HepG2 (cell line): Measurements from ENCODE around the gene INPP5K. TPM values are rescaled to one million over a fixed set of nuclear protein-coding genes. Genes with fewer than 3 reads are reported as not detected.

ENCODE experiments used
- ATAC-seq: fragments of 200-7000 bp; cut with Tn5 transposase; 3 replicates; pipeline ENCODE4 v1.9.1; 2020; ENCODE audit warnings: mild to moderate bottlenecking, moderate library complexity
- BruUV-seq: library from RNA; stranded (reverse); fragments of 400-500 nt; replicated peaks from 2 replicates; lab custom pipeline; 2021; lab: Mats Ljungman, UMichigan
- CTCF ChIA-PET: fragments of 300-600 bp; formaldehyde crosslinking; extraction: SDS; loops from one replicate; lab custom pipeline; 2021; ENCODE audit warnings: low total read pairs, inconsistent platforms, low intra/inter-chr PET ratio; lab: Yijun Ruan, JAX
- POLR2A ChIA-PET: fragments of 350-600 bp; sonication (Branson Sonifier 250); formaldehyde crosslinking; loops from one replicate; lab custom pipeline; 2020; ENCODE audit warnings: antibody characterized with exemption, inconsistent platforms; lab: Yijun Ruan, JAX
- DNase-seq: peaks from one replicate; pipeline ENCODE4 v3.0.0-alpha.2; 2015; ENCODE audit warnings: low spot score
- FAIRE-seq: peaks from 3 replicates; lab custom pipeline; 2011; peaks lifted over from hg19 to GRCh38; lab: Jason Lieb, UNC
- H2AFZ ChIP-seq: one replicate; pipeline ENCODE4 v1.6.1; 2011; ENCODE audit warnings: low read length, inconsistent platforms
- H3K27ac ChIP-seq: fragments of 300-600 bp; 3 replicates; pipeline ENCODE4 v1.8.0; 2011; ENCODE audit warnings: mixed run types, mild to moderate bottlenecking, mixed read lengths, low read length, inconsistent platforms; ENCODE audit not compliant: insufficient read depth; ENCODE audit errors: extremely low read length
- H3K27me3 ChIP-seq, 2 experiments: fragments of 200-600 bp in 1 of 2; 2 replicates in 1 of 2; 3 replicates in 1 of 2; pipeline versions ENCODE4 v1.6.0 to v1.8.0; 2011; ENCODE audit warnings: low read length in 2 of 2, mild to moderate bottlenecking in 2 of 2, moderate library complexity in 2 of 2, inconsistent platforms in 1 of 2; ENCODE audit not compliant: insufficient read depth in 2 of 2, control insufficient read depth in 1 of 2
- H3K36me3 ChIP-seq, 2 experiments: fragments of 200-600 bp in 1 of 2; replicated peaks in 1 of 2; 2 replicates in 1 of 2; 3 replicates in 1 of 2; pipeline versions ENCODE4 v1.5.1 to v1.8.0; 2011; ENCODE audit warnings: low read length in 2 of 2, inconsistent platforms in 1 of 2; ENCODE audit not compliant: insufficient read depth in 2 of 2, control insufficient read depth in 1 of 2
- H3K4me1 ChIP-seq: 2 replicates; pipeline ENCODE4 v1.5.1; 2012; ENCODE audit warnings: low read length, inconsistent platforms; ENCODE audit not compliant: insufficient read depth
- H3K4me2 ChIP-seq: 2 replicates; pipeline ENCODE4 v1.6.0; 2011; ENCODE audit warnings: low read depth, low read length, inconsistent platforms
- H3K4me3 ChIP-seq, 3 experiments: fragments of 200-600 bp in 1 of 3; sonication (generic), shearing (Covaris generic) in 1 of 3; replicated peaks in 1 of 3; 2 replicates each; pipeline ENCODE4 v1.5.1; 2011 to 2016; ENCODE audit warnings: low read length in 3 of 3, inconsistent platforms in 2 of 3, low read depth in 2 of 3, mild to moderate bottlenecking in 2 of 3, control low read depth in 1 of 3, mixed read lengths in 1 of 3; ENCODE audit not compliant: insufficient read depth in 1 of 3
- H3K79me2 ChIP-seq: one replicate; pipeline ENCODE4 v1.6.1; 2011; ENCODE audit warnings: low read length, inconsistent platforms; ENCODE audit not compliant: insufficient read depth
- H3K9ac ChIP-seq: 2 replicates; pipeline ENCODE4 v1.6.0; 2011; ENCODE audit warnings: mild to moderate bottlenecking, low read depth, low read length, inconsistent platforms; ENCODE audit not compliant: insufficient read depth
- H3K9me3 ChIP-seq: 2 replicates; pipeline ENCODE4 v1.5.1; 2012; ENCODE audit warnings: mild to moderate bottlenecking, low read length
- H4K20me1 ChIP-seq: 2 replicates; pipeline ENCODE4 v1.6.0; 2011; ENCODE audit warnings: inconsistent platforms, mild to moderate bottlenecking, low read length, moderate library complexity; ENCODE audit not compliant: insufficient read depth
- ATF7-NPFF ChIP-seq: sonication (generic); formaldehyde crosslinking; IDR thresholded peaks from 2 replicates; pipeline ENCODE4 v1.8.1; 2023; ENCODE audit warnings: mild to moderate bottlenecking, low read depth, missing genetic modification reagents, moderate library complexity
- CEBPG ChIP-seq: IDR thresholded peaks from 2 replicates; pipeline ENCODE4 v1.6.1; 2016
- DPF2 ChIP-seq: sonication (generic); formaldehyde crosslinking; IDR thresholded peaks from 2 replicates; pipeline ENCODE4 v1.4.0; 2020; ENCODE audit warnings: mild to moderate bottlenecking, low read depth, missing genetic modification reagents, borderline replicate concordance
- HMGA1 ChIP-seq: sonication (generic); formaldehyde crosslinking; conservative IDR thresholded peaks from 2 replicates; pipeline ENCODE4 v1.4.0; 2020; ENCODE audit warnings: missing genetic modification reagents
- HOXA9 ChIP-seq: sonication (generic); formaldehyde crosslinking; IDR thresholded peaks from 2 replicates; pipeline ENCODE4 v1.8.1; 2022; ENCODE audit warnings: missing genetic modification reagents, mild to moderate bottlenecking, moderate library complexity, borderline replicate concordance
- MAFF ChIP-seq: IDR thresholded peaks from 2 replicates; pipeline ENCODE4 v1.6.1; 2011; ENCODE audit warnings: low read depth, low read length, improper control_type of control experiment
- PHF5A ChIP-seq: IDR thresholded peaks from one replicate; pipeline ENCODE4 v1.6.1; 2018; ENCODE audit warnings: low read depth, missing genetic modification reagents; ENCODE audit not compliant: unreplicated experiment
- RBM22 ChIP-seq: fragments of 200-400 bp; formaldehyde crosslinking; optimal IDR thresholded peaks from 2 replicates; pipeline ENCODE3; 2017; ENCODE audit warnings: mild to moderate bottlenecking, low read length, moderate library complexity
- RFX1 ChIP-seq: fragments of 450-650 bp; IDR thresholded peaks from 2 replicates; pipeline ENCODE4 v1.6.1; 2017
- SCMH1 ChIP-seq: sonication (generic); formaldehyde crosslinking; IDR thresholded peaks from 2 replicates; pipeline ENCODE4 v1.9.0; 2021; ENCODE audit warnings: missing genetic modification reagents, mild to moderate bottlenecking, borderline replicate concordance
- SMARCC2 ChIP-seq: fragments of 450-650 bp; IDR thresholded peaks from 2 replicates; pipeline ENCODE4 v1.6.1; 2017; ENCODE audit warnings: antibody characterized with exemption, mild to moderate bottlenecking
- TCF7 ChIP-seq: sonication (generic); IDR thresholded peaks from 2 replicates; pipeline ENCODE4 v1.6.1; 2016; ENCODE audit warnings: antibody characterized with exemption, low read depth
- TOPORS ChIP-seq: sonication (generic); formaldehyde crosslinking; IDR thresholded peaks from 2 replicates; pipeline ENCODE4 v1.8.0; 2023; ENCODE audit warnings: mild to moderate bottlenecking, missing genetic modification reagents
- ZFX ChIP-seq: sonication (generic); formaldehyde crosslinking; IDR thresholded peaks from 2 replicates; pipeline ENCODE4 v1.4.0; 2020; ENCODE audit warnings: mild to moderate bottlenecking, low read depth, missing genetic modification reagents, moderate library complexity
- ZNF329 ChIP-seq: sonication (generic); formaldehyde crosslinking; IDR thresholded peaks from 2 replicates; pipeline ENCODE4 v1.9.0; 2021; ENCODE audit warnings: low read depth, mild to moderate bottlenecking, missing genetic modification reagents
- ZNF816 ChIP-seq: sonication (generic); formaldehyde crosslinking; IDR thresholded peaks from 2 replicates; pipeline ENCODE4 v1.8.0; 2022; ENCODE audit warnings: missing genetic modification reagents, mild to moderate bottlenecking, borderline replicate concordance
- WGBS: methylation state at CpG from one replicate; pipeline ENCODE4 v1.1.6; 2017; ENCODE audit warnings: low lambda C conversion rate; 5-methylcytosine and 5-hydroxymethylcytosine counted together
- in situ Hi-C: cut with HindIII; loops from 2 replicates; pipeline ENCODE4 v1.10.0; 2017; ENCODE audit warnings: low pct_unique_long_range_greater_than_20kb; ENCODE audit not compliant: extremely low pct_ligation_motif_present
- intact Hi-C: fragments of 100-400 bp; cut with micrococcal nuclease; formaldehyde crosslinking; loops from one replicate; pipeline ENCODE4 v1.10.0; 2022; ENCODE audit not compliant: unreplicated experiment
- polyA plus RNA-seq, 8 experiments: library from polyadenylated mRNA; depleted of rRNA in 3 of 8; stranded (reverse) in 7 of 8; unstranded in 1 of 8; fragments of >200 nt; fragmentation: Illumina TruSeq in 4 of 8; extraction: Trizol in 4 of 8; gene quantifications; 2 replicates each; pipeline versions ENCODE4 v1.2.1 to v1.2.3, GENCODE V29; 2011 to 2016; ENCODE audit warnings: low read depth in 4 of 8, missing spikeins in 1 of 8, mixed read lengths in 1 of 8; ENCODE audit not compliant: insufficient read depth in 1 of 8
- total RNA-seq, 5 experiments: library from RNA; depleted of rRNA; stranded (reverse); fragments of >200 nt; fragmentation: Illumina TruSeq; extraction: Trizol; gene quantifications; 2 replicates each; pipeline ENCODE4 v1.2.3, GENCODE V29; 2016; ENCODE audit warnings: low read depth in 1 of 5
- TF ChIP-seq, protein P1 (sequence below): sonication (generic); formaldehyde crosslinking; IDR thresholded peaks from 2 replicates; pipeline ENCODE4 v1.4.0; 2020; ENCODE audit warnings: missing genetic modification reagents
- TF ChIP-seq, protein P2 (sequence below): sonication (generic); formaldehyde crosslinking; IDR thresholded peaks from 2 replicates; pipeline ENCODE4 v1.4.0; 2020; ENCODE audit warnings: low read depth, mild to moderate bottlenecking, missing genetic modification reagents
- TF ChIP-seq, protein P3 (sequence below): sonication (generic); formaldehyde crosslinking; conservative IDR thresholded peaks from 2 replicates; pipeline ENCODE4 v1.8.0; 2022; ENCODE audit warnings: mild to moderate bottlenecking, moderate library complexity, missing genetic modification reagents

Gene INPP5K
- total and polyA plus RNA-seq, 2 of the 13 experiments (the other 11 are each of a cell fraction or from before 2014, with no cell fraction given) = 4.8 to 9.6 TPM

DNA sequence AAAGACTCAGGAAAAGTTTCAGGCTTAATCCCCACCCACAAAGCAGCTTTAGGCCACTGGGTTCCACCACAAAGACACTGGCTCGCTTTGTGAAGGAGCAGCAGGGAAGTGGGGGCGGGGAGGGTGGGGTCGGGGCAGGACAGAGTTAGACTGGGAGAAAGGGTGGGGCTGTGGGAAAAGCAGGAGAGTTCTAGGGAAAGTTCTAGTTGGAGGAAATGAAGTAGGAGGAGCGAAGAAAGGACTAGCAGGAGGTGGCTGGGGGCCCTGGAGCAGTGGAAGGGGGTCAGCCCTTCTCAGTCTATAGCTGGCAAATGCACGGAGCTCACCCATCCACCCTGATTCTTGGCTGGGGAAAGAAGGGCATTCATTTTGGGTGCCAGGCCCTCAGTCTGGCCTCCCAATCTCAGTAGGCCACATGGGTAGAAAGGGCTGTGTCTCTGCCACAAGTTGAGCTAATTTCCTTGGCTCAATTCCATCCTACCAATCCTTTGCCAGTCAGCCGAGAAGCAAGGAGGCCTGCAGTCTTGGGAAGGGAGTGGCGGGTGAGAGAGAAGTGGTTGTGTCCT, 4.6 kb downstream of the INPP5K start:
- in situ Hi-C loops (loop anchor here (10.0 kb wide), 1 partner anchor 237 kb away; the partner anchor contains the start of genes BHLHA9 and TRARG1), intact Hi-C loops (no loop called here)
- no peaks in the 10 kb centered on the region for H3K9me3 ChIP-seq
- no peaks in the 10 kb centered on the region for H4K20me1 ChIP-seq
- no peak overlapping the region for H3K27ac ChIP-seq
- DNase-seq (no peak), ATAC-seq (no peak), FAIRE-seq (no peak)
- CTCF ChIA-PET = no interaction called here
- peaks cover 0 to 4% of the 10 kb centered on the region in 2 experiments; a peak in 1 of 5 replicates for H3K36me3 ChIP-seq
- TF ChIP-seq PHF5A = no peak
- no peak for TF ChIP-seq HOXA9 (CRISPR knock-in tag)
- no peak for TF ChIP-seq TOPORS (CRISPR knock-in tag)
- TF ChIP-seq SCMH1 (CRISPR knock-in tag) = no peak
- TF ChIP-seq SMARCC2 = no peak
- TF ChIP-seq ZFX = no peak
- no peak for TF ChIP-seq ZNF816
- TF ChIP-seq MAFF = no peak
- no peak for TF ChIP-seq HMGA1 (CRISPR knock-in tag)
- TF ChIP-seq, protein P1, sequence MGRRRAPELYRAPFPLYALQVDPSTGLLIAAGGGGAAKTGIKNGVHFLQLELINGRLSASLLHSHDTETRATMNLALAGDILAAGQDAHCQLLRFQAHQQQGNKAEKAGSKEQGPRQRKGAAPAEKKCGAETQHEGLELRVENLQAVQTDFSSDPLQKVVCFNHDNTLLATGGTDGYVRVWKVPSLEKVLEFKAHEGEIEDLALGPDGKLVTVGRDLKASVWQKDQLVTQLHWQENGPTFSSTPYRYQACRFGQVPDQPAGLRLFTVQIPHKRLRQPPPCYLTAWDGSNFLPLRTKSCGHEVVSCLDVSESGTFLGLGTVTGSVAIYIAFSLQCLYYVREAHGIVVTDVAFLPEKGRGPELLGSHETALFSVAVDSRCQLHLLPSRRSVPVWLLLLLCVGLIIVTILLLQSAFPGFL (CRISPR knock-in tag) = no peak
- TF ChIP-seq, protein P2, sequence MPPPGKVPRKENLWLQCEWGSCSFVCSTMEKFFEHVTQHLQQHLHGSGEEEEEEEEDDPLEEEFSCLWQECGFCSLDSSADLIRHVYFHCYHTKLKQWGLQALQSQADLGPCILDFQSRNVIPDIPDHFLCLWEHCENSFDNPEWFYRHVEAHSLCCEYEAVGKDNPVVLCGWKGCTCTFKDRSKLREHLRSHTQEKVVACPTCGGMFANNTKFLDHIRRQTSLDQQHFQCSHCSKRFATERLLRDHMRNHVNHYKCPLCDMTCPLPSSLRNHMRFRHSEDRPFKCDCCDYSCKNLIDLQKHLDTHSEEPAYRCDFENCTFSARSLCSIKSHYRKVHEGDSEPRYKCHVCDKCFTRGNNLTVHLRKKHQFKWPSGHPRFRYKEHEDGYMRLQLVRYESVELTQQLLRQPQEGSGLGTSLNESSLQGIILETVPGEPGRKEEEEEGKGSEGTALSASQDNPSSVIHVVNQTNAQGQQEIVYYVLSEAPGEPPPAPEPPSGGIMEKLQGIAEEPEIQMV = no peak
- TF ChIP-seq DPF2 = no peak
- TF ChIP-seq CEBPG (CRISPR knock-in tag) = no peak
- no peak for TF ChIP-seq RBM22
- TF ChIP-seq, protein P3, sequence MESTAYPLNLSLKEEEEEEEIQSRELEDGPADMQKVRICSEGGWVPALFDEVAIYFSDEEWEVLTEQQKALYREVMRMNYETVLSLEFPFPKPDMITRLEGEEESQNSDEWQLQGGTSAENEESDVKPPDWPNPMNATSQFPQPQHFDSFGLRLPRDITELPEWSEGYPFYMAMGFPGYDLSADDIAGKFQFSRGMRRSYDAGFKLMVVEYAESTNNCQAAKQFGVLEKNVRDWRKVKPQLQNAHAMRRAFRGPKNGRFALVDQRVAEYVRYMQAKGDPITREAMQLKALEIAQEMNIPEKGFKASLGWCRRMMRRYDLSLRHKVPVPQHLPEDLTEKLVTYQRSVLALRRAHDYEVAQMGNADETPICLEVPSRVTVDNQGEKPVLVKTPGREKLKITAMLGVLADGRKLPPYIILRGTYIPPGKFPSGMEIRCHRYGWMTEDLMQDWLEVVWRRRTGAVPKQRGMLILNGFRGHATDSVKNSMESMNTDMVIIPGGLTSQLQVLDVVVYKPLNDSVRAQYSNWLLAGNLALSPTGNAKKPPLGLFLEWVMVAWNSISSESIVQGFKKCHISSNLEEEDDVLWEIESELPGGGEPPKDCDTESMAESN = no peak
- no peak for TF ChIP-seq ATF7-NPFF (CRISPR knock-in tag)
- TF ChIP-seq ZNF329 (CRISPR knock-in tag) = no peak
- no peak for TF ChIP-seq TCF7
- no peak for TF ChIP-seq RFX1
- no peak overlapping the region for H2AFZ ChIP-seq
- POLR2A ChIA-PET = no interaction called here
- H3K79me2 ChIP-seq = peaks cover 8% of the 10 kb centered on the region
- no peak overlapping the region for H3K4me3 ChIP-seq
- peaks cover 24% of the 10 kb centered on the region for H3K4me1 ChIP-seq
- no peak overlapping the region for H3K4me2 ChIP-seq
- no TSS peak for BruUV-seq
- WGBS = 84% methylated on average over 7 of the region's 7 CpGs
- no peaks in the 10 kb centered on the region; a peak in 1 of 5 replicates for H3K27me3 ChIP-seq
- H3K9ac ChIP-seq = no peak overlapping the region
